Adrenal gland (tissue), 5 donors: Measurements from ENCODE around the gene TLR7.

Experiments used
- CTCF ChIP-seq, 6 experiments: fragments of 450-650 bp in 4 of 6; fragments of 200-600 bp in 2 of 6; sonication (generic) in 1 of 6; IDR thresholded peaks; 1 replicate in 5 of 6; 2 replicates in 1 of 6; pipeline versions ENCODE4 v1.5.1 to v1.8.0; 2016 to 2021; ENCODE audit warnings: antibody characterized with exemption in 6 of 6, mild to moderate bottlenecking in 2 of 6, moderate library complexity in 1 of 6
- POLR2A ChIP-seq, 2 donors: fragments of 450-650 bp; IDR thresholded peaks; one replicate each; pipeline ENCODE4 v1.6.1; 2017; ENCODE audit warnings: antibody characterized with exemption in 2 of 2, mild to moderate bottlenecking in 2 of 2, moderate library complexity in 1 of 2
- donor health status: DM: no; HTN: no; CAD: no.

GRCh38 chrX:12919051-12919450, 52.2 kb downstream of the TLR7 start:
- no peak for TF ChIP-seq CTCF (IDR thresholded peaks at IDR 0.05)
- no peak for TF ChIP-seq POLR2A (IDR thresholded peaks at IDR 0.05)
